ENCODE results near the gene ECSIT. TPM values are rescaled to one million over a fixed set of nuclear protein-coding genes. Genes with fewer than 3 reads are reported as not detected.
A peak's percentile ranks its signal among the peaks of the same experiment; 100 is the strongest.

Gene ECSIT
- total RNA-seq, 1 experiment from 2014 or later: 64.7 TPM

DNA sequence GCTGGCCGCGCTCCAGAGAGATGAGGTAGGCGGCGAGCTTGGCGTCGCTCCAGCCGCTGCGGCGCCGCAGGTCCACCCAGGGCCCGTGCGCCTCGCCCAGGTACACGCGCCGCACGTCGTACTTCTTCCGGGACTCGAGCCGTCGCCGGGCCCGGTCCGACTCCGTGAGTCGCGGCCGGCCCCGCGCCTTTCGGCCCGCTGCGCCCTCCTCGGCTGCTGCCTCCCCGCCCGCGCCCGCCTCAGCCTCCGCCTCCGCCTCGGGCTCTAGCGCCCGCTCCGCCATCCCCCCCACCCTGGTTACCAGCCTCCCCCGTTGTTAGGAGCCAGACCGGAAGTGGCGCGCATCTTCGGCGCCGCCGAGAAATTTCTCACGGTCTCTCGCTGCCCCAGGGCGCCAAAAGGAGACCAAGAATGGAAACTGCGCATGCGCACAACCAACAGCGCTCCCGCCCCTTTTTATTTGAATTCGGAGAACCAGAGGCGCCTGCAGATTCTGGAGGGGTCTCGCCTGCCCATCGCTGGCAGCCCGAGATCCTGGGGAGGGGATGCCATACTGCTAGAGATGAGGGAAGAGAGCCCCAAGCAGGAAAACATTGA is 23.3 kb downstream of the ECSIT start, which contains the start of gene ZNF653:
Gene ZNF653, minus strand, starts transcription at position 336 of the 597 bp plus-strand sequence. Its CDS starts 53 bp downstream, at position 283.
- intact Hi-C loops (cut with micrococcal nuclease; ENCODE audit: unreplicated experiment): no loop called here
- CTCF ChIA-PET: no interaction called here

DNA sequence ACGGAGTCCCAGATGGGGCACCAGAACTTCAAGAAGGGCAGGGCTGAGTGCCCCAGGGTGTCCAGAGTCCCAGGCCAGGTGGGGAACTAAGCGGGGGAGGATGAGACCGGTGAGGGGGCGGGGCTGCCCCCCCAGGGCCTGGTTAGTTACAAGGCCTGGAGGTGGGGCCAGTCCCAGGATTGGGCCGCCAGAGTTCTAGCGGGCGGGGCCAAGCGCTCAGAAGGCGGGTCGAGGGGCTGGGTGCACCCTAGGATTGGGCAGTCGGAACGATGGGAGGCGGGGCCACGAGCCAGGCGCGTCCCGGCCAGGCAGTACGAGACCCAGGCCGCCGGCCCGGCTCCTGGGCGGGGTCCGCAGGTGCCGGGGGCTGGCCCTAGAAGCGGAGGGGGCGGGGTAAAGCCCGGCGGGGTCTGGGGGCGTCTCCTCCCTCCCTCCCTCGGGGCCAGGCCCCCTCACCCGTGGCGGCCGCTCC is 23.9 kb downstream of the ECSIT start:
- ChIA-PET CTCF (no interaction called here), POLR2A (ENCODE audit: low non-redundant PET) (no interaction called here)
- Histone ChIP-seq H3K27me3 (replicated peaks; ENCODE audit: insufficient read depth, low read depth, low read length, poor library complexity) (no peaks in the 10 kb centered on the region), H3K4me3 (ENCODE audit: low read depth, low read length, poor library complexity, severe bottlenecking) (peak overlapping the region; percentile 85), H3K27ac (ENCODE audit: low read depth, low read length, poor library complexity, severe bottlenecking) (peak overlapping the region; percentile 94), H3K36me3 (ENCODE audit: insufficient read depth, low read length, poor library complexity, severe bottlenecking) (no peaks in the 10 kb centered on the region), H3K4me1 (ENCODE audit: insufficient read depth, low read length, poor library complexity, severe bottlenecking) (peaks cover 7% of the 10 kb centered on the region), H3K9me3 (ENCODE audit: low read depth, low read length, poor library complexity, severe bottlenecking) (no peaks in the 10 kb centered on the region)
- BruUV-seq (replicated peaks): no TSS peak
- no peak for TF ChIP-seq EZH2 (IDR thresholded peaks at IDR 0.05; ENCODE audit: borderline replicate concordance, low read depth, low read length, poor library complexity, severe bottlenecking)
- TF ChIP-seq, protein P1, sequence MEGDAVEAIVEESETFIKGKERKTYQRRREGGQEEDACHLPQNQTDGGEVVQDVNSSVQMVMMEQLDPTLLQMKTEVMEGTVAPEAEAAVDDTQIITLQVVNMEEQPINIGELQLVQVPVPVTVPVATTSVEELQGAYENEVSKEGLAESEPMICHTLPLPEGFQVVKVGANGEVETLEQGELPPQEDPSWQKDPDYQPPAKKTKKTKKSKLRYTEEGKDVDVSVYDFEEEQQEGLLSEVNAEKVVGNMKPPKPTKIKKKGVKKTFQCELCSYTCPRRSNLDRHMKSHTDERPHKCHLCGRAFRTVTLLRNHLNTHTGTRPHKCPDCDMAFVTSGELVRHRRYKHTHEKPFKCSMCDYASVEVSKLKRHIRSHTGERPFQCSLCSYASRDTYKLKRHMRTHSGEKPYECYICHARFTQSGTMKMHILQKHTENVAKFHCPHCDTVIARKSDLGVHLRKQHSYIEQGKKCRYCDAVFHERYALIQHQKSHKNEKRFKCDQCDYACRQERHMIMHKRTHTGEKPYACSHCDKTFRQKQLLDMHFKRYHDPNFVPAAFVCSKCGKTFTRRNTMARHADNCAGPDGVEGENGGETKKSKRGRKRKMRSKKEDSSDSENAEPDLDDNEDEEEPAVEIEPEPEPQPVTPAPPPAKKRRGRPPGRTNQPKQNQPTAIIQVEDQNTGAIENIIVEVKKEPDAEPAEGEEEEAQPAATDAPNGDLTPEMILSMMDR (conservative IDR thresholded peaks at IDR 0.05; ENCODE audit: low read depth, low read length): no peak
- peak; percentile 96 for DNase-seq (ENCODE audit: low spot score)
- intact Hi-C loops (cut with micrococcal nuclease; ENCODE audit: unreplicated experiment): no loop called here

More for the DNA sequence above, 23.3 kb downstream of the ECSIT start, which contains the start of gene ZNF653:
- no TSS peak for BruUV-seq (replicated peaks)
- Histone ChIP-seq H3K27me3 (replicated peaks; ENCODE audit: insufficient read depth, low read depth, low read length, poor library complexity) (no peaks in the 10 kb centered on the region), H3K36me3 (ENCODE audit: insufficient read depth, low read length, poor library complexity, severe bottlenecking) (no peaks in the 10 kb centered on the region), H3K4me1 (ENCODE audit: insufficient read depth, low read length, poor library complexity, severe bottlenecking) (peaks cover 7% of the 10 kb centered on the region), H3K4me3 (ENCODE audit: low read depth, low read length, poor library complexity, severe bottlenecking) (peak within 1 kb of the TSS; percentile 85), H3K27ac (ENCODE audit: low read depth, low read length, poor library complexity, severe bottlenecking) (peak within 1 kb of the TSS; percentile 94), H3K9me3 (ENCODE audit: low read depth, low read length, poor library complexity, severe bottlenecking) (no peaks in the 10 kb centered on the region)
- POLR2A ChIA-PET (ENCODE audit: low non-redundant PET): no interaction called here
- DNase-seq (ENCODE audit: low spot score): peak; percentile 98
- TF ChIP-seq EZH2 (IDR thresholded peaks at IDR 0.05; ENCODE audit: borderline replicate concordance, low read depth, low read length, poor library complexity, severe bottlenecking): no peak
- TF ChIP-seq, protein P1 (conservative IDR thresholded peaks at IDR 0.05; ENCODE audit: low read depth, low read length): no peak

DNA sequence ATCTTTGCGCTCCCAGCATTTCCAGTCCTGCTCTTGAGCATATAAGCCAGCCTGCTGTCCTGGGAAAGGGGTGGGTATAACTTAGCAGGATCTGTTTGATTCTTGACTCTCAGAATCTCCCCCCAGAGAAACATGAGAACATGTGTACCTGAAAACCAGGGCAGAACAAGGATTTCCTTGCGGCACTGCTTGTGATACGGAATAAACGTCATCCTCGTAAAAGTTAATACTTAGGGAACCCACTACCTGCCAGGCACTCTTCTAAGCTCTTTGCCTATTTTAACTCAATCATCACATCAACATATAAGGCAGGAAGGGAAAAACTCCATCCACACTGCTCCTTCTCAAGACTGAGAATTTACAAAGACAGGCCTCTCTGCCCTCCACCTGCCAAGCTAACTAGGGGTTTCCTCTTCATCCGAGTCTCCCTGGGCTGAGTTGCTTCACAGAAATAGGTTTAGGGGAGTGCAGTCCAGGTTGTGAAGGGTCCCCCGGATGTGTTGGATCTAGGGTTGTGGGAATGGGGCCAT is 24.4 kb downstream of the ECSIT start:
- Histone ChIP-seq H3K36me3 (ENCODE audit: insufficient read depth, low read length, poor library complexity, severe bottlenecking) (no peaks in the 10 kb centered on the region), H3K27me3 (replicated peaks; ENCODE audit: insufficient read depth, low read depth, low read length, poor library complexity) (no peaks in the 10 kb centered on the region), H3K4me1 (ENCODE audit: insufficient read depth, low read length, poor library complexity, severe bottlenecking) (peaks cover 7% of the 10 kb centered on the region), H3K4me3 (ENCODE audit: low read depth, low read length, poor library complexity, severe bottlenecking) (peak overlapping the region; percentile 85), H3K9me3 (ENCODE audit: low read depth, low read length, poor library complexity, severe bottlenecking) (no peaks in the 10 kb centered on the region), H3K27ac (ENCODE audit: low read depth, low read length, poor library complexity, severe bottlenecking) (no peak overlapping the region)
- DNase-seq (ENCODE audit: low spot score): no peak
- POLR2A ChIA-PET (ENCODE audit: low non-redundant PET): no interaction called here
- TF ChIP-seq, protein P1 (conservative IDR thresholded peaks at IDR 0.05; ENCODE audit: low read depth, low read length): no peak
- TF ChIP-seq EZH2 (IDR thresholded peaks at IDR 0.05; ENCODE audit: borderline replicate concordance, low read depth, low read length, poor library complexity, severe bottlenecking): no peak
- CTCF ChIA-PET: no interaction called here
- BruUV-seq (replicated peaks): no TSS peak
- intact Hi-C loops (cut with micrococcal nuclease; ENCODE audit: unreplicated experiment): no loop called here
